Right hindlimb (tissue), 1 donor: ENCODE results near the gene MORN5.
A peak's percentile ranks its signal among the peaks of the same experiment; 100 is the strongest.
"Not testable (repeated sequence)": the region's sequence is repeated elsewhere in the genome, so short reads cannot be mapped to it uniquely, and the experiment has no call there.

ENCODE experiments used
- DNase-seq: peaks from one replicate; pipeline ENCODE4 v3.0.0-alpha.2; 2018

Gene MORN5

DNA sequence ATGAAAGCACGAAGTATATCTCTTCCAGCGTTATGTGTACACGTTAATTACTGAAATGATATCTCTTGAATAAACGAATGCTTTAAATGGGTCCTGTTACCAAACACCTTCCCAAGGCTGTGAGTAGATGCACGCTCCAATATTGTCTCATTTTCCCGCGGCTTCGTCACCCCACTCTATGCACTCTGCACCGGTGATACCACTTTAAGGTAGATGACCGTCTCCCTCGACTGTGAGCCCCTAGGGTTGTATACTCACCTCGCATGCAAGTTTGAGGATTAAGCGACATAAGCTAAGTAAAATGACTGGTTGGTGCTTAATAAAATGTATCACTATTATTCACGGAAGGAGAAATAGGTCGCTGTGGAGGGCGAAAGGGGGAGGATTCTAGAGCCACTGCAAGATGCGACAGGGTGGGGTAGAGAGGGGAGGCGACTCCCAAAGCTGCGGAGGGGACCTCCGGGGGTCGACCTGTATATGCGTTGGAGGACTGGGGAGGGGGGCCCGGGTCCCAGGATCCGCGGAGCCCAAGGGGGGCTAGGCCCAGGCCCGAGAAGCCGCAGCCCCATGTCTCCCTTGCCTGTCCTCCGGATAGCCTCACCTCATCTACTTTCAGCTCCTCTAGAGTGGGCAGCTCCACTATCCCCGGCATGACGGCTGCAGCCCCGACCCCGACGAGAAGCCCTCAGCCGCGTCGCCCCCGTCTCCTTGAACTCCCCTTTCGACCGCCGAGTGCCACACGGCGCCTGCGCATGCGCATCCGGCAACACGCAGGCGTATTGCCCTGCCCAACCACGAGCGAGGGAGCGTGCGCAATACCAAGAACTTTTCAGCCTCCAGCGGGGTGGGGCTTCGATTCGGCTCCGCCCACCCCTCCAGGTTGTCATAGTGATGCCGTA lies at the start of gene MORN5, which contains the start of gene NDUFA8:
MORN5 (plus strand) TSS at position 883 of the 899 bp plus-strand sequence. CDS start 65 bp downstream, outside the sequence.
NDUFA8 (minus strand) TSS at position 754 of the 899 bp plus-strand sequence; CDS start at position 652, 102 bp downstream.
- peak; percentile 98 for DNase-seq

DNA sequence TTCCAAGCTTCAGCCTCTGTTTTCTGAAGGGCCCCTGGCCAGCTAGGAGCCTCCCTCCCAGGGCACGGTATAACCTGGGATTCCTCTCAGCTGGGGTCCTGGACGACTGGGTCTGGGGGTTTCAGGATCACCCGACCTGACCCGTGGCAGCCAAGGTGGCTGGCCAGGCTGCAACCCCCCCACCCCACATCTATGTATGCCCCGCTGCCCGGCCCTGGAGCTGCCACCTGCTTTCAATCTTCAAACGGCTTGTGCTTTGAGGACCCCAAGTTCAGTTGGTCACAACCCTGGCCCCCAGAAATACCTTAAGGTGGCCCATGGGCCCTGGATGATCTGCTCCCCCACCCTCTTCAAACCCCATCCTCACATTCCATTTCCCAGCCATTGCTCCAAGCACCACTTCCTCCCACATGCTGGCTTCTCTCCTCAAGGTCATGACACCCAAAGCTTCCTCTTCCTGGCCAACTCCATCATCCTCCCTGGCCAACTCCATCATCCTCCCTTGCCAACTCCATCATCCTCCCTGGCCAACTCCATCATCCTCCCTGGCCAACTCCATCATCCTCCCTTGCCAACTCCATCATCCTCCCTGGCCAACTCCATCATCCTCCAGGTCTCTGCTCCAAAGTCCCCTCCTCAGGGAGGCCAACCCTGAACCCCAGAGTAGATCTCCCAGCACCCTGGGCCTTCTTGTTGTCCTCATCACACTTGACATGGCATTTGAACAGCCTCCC lies 49.4 kb upstream of the MORN5 start:
- DNase-seq, result no peak

DNA sequence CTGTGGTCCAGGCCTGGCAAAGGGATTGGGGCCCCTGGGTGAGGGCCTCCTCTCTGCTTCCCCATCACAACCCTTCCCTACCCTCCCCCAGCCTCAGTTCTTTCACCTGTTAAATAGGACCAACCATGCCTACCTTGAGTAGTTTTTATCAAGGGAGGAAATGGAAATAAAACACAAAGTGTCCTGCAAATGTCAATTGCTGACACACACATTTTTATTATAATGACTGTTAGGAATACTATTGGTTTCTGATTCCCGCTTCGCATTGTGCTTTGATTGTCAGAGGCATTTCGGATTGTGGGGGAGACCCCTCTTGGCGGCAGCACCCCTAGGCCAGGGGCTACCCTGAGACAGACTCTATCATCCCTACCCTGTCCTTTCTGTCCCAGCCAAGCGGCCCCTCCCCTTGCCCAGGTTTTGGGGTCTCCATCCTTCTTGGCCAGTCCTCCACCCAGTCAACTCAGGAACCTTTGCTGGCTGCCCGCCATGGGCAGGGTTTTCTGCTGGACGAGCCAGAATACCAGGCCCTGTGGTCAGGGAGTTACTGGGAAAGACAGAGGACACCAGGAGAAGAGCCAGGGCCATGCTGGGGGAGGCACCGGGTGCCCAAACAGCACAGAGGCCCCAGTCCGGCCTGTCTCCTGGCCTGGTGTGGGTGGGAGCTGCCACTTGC lies 48.2 kb upstream of the MORN5 start:
- no peak for DNase-seq

DNA sequence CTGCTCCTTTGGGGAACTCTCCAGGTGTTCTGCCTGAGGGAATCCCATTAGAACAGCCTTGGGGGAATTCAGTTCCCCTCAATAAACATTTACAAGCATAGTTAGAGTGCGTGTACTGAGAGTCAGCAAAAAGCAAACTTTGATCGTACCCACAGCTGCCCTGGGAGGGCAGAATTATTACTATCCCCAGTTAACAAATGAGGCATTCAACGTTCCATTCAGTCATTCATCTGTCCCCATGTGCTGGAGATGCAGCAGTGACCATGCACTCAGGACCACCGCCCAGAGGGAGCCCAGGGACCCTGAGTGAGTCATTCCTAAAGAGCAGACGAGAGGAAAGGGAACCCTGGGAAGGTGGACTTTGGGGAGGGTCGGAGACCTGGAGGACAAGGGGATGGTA lies 47.5 kb upstream of the MORN5 start:
- DNase-seq, result no peak

DNA sequence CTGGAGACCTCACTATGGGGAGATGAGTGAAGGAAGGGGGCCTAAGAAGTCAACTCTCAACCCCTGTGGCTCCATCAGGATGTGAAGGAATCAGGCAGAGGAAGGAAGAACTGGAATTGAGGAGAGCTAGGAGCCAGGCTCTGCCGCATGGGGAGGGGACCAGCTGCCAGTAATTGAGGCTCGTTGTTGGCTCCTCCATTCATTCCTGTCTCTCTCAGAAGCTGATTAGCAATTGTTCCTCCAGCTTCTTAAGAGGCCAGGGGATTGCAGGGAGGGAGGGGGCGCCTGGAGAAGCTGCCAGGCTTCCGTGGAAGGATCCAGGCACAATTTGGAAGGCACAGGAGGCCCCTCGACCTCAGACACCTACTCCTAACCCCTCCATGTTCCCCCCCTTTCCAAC lies 46.1 kb upstream of the MORN5 start:
- no peak for DNase-seq

DNA sequence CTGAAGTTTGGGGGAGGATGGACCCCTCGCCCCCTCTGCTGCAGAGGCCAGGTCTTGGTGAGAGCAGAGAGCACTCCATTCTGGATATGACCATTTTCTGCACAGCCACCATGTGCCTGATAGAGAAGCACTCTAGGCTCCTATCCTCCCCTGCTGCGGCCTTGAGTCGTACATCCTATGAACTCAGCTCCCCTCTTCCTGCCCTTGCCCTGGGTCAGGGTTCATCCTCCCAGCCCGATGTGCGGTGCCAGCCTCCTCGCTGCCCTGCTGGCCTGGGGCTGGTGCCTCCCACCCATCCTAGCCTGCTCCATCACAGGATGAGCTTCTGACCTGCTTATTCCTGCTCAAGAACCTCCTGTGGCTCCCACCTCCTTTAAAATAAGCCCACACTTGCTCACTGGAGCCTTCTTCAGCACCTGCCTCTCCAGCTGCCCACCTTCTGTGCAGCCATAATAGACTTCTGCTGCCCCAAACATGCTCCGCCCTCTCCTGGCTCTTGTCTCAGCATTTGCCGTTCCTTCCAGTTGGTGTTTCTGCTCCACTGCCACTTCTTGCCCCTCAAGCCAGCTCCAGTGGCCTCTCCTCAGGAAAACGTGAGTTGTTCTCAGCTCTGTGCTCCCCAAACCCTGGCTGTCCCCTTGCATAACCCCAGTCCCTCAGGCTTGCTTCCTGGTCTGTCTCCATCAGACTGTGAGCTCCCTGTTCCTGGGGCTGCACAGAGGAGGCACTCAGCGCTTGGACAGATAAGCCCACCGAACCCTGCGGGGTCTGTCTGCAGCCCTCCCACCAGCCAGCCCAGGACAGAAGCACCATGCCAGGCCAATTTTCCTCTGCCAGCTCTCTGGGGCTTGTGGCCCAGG lies 44.3 kb upstream of the MORN5 start:
- no peak for DNase-seq

DNA sequence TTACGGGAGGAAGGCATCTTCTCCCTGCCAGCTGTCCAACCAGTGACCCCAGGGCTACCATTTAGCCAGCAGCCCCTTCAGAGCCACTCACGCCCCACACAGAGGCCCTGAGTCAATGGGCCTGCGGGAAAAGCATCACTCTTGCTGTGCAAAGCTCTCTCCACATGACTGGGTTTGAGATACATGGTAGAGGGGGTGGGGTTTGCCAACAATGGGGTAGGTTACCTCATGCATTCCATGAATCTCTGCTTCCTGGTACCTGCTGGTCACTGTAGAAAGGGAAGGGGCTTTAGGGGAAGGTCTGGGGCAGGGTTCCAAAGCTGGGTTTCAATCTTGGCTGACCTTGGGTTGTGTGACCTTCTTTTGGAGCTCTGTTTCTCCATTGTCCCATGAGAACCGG lies 43.7 kb upstream of the MORN5 start:
- DNase-seq, result no peak

DNA sequence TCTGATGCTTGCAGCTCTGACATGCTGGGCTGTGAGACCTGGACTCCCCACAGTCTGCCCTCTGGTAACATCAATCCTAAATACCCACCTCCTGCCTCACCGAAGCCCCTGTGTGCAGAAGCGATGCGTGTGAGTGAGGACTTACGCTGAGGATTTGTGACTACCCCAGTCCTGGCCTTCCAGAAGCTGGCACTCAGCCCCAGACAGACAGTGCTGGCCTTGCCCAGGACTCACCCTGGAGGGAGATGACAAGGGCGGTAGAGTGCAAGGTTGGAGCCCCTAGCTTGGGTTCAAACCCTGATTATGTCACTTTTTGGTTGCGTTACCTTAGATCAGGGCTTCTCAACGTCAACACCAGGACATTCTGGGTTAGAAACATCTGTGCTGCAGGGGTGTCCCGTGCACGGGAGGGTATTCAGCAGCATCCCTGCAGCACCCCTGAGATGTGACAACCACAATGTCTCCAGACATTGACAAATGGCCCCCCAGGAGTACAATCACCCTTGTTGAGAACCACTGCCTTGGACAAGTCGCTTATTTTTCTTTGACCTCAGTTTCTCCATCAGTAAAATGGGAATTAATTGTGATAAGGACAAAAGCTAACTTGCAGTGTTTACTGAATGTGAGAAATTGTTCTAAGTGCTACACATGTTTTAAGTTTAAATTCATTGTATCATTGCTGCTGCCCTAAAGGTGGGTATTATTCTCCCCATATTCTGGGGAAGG lies 43.1 kb upstream of the MORN5 start:
- DNase-seq, result no peak

DNA sequence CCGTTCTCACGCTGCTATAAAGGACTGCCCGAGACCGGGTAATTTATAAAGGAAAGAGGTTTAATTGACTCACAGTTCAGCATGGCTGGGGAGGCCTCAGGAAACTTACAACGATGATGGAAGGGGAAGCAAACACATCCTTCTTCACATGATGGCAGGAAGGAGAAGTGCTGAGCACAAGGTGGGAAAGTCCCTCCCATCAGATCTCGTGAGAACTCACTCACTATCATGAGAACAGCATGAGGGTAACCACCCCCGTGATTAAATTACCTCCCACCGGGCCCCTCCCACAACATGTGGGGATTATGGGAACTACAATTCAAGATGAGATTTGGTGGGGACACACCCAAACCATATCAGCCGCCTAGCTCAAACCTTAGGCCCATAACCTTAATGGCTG lies 42.5 kb upstream of the MORN5 start:
- not testable (repeated sequence) for DNase-seq

DNA sequence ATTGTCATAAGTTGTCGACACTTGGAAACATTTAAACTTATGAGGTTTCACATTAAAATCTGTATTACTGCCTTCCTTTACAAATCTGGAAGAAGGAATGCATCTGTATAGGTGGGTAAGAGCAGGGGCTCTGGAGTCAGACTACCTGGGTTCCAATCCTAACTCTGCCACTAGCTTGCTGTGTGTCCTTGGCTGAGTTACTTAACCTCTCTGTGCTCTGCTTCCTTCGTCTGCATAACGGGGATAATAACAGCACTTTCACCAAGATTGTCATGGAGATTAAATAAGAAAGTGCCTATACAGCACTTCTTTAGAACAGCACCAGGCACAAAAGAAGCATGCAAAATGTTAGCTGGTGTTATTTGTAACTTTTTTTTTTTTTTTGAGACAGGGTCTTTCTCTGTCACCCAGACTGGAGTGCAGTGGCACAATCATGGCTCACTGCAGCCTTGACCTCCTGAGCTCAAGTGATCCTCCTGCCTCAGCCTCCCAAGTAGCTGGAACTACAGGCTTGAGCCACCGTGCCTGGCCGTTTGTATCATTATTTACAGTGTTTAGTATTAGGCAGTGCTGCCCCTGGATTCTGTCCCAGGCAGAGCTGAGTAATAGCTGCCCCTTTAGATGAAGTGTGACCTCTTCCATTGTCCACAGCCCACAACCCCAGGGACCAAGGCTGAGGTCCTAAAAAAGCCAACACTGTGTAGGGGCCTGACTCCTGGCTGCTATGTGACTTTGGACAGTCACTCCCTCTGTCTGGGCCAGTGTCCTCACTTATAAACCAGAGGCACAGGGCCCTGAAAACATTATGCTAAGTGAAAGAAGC lies 41.2 kb upstream of the MORN5 start:
- DNase-seq, result no peak

DNA sequence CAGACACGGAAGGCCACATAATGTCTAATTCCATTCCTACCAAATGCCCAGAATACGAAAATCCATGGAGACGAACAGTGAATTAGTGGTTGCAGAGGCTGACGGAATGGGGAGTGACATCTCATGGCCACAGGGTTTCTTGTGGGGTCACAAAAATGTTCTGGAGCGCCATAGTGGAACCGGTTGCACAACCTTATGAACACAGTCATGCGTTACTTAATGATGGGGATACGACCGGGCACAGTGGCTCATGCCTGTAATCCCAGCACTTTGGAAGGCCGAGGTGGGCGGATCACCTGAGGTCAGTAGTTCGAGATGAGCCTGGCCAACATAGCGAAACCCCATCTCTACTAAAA lies 40.6 kb upstream of the MORN5 start:
- no peak for DNase-seq

DNA sequence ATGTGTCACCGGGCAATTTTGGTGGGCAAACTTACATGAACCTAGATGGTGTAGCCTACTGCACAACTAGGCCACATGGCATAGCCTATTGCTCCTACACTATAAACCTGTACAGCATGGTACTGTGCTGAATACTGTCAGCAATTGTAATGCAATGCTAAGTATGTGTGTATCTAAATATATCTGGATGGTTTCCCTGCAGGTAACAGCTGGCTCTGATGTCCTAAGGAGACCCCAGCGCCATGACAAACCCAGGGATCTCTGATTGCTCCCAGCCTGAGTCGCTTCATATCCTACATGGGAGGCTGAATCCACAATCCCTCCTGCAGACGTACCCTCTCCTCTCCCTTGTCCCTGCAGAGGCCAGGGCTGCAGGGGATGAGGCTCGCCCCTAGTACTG lies 40.0 kb upstream of the MORN5 start:
- DNase-seq, result no peak

DNA sequence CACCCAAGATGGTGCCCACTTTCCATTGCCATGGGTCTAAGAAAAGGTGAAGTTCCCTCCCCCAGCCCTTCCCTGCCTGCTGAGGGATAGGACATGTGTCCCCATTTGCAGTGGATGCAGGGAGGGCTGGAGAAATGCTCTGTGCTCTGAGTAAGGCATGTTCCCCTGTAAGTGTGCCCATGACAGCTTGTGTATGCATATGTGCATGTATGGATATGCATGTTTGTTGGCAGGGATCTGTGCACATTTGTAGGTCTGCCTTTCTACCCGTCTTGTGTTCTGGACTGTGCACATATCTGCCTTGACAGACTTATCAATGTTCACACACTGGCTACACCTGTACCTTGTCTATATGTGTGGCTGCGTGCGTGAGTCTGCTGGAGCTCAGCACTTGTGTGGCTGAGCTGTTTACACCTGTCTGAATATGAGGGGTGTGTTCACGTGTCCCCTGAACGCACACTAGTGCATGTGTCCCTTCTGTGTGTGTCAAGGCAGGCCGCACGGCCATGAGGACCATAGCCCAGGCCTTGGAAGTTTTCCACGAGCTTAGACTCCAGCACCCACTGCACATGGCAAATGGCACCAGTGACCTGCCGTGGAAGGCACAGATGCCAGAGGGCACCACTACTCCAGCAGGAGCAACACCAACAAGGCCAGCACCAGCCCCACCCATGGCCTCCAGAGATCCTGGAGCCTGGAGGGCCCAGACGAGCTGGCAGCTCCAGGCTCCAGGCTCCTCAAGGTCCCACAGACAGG lies 39.2 kb upstream of the MORN5 start:
- no peak for DNase-seq

DNA sequence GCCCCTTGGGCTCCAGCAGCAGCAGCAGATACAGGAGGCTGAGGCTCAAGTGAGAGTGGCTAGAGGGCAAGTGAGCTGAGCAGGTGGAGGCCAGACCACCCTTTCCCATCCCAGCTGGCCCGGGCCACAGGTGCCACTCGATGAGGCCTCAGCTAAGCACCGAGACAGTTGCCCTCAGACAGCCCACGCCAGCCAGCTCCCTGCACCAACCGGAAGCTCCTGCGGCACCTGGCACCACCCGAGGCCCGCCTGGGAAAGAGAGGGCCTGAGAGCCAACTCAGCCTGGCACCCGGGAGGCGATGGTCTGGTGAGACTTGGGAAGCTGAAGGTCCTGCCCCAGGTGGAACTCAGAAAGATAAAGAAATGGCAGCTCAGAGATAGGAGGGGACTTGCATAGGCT lies 38.3 kb upstream of the MORN5 start:
- no peak for DNase-seq

DNA sequence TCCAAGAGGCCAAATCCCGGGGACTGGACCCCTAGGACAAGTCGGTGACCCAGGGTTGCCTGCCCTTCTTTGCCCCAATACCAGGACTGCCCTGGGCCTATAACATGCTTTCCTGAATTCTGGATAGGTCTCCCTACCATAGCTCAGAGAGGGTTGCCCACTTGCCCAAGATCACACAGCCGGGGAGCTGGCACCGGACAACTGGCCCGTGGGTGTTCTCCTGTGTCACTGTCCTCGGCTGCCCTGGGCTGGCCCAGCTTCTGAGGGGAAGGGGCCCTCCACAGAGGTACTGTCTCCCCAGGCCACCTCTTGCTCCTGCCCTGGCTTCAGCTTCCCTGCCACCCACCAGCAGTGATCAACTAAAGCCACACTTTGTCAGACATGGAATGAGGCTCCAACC lies 37.8 kb upstream of the MORN5 start:
- no peak for DNase-seq

DNA sequence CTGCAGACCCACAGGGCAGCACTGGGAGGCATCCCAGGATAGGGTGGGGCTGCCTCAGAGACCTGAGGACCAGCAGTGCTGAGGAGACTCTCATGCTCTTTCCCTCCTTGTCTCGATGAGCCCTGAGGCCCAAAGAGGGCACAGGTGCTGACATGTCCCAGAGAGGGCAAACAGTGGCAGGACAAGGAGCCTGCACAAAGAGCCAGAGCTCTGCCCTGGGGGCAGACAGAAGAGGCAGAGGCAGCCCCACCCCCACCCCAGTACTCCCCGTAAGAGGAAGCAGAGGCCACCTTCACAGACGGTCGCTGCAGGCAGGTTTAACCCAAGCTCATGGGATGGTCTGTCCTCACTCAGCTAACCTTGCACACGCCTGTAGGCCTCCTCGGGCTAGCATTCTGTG lies 37.2 kb upstream of the MORN5 start:
- no peak for DNase-seq

DNA sequence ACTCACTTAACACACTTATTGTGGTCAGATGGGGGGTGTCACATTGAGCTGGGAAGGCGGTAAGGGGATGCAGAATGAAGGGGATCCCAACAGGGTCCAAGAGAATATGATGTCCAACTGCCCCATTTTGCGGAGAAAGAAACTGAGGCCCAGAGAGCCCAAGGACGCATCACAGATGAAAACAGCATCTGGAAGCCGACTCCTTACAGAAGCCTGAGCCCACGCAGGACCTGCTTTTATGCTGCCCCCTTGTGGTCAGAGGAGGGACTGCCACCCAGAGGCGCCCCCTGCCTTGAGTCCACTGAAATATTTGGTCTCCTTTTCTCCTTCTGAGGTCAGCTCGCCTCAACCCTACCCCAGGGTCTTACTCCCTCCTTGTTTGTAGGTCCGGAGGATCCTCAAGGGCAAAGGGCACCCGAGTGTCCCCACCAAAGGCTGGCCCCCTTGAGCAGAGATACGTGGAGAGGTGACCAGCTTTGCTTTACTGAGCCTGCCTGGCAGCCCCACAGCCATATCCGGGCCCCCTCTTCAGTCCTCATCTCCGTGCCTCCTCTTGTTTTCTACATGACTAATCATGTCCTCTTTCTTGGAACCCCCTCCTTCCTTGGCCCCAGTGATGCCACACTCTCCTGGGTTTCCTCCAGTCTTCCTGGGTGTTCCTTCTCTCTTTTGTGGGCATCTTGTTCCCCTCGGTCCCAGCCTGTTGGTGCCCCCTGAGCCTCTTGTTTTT lies 36.6 kb upstream of the MORN5 start:
- DNase-seq, result peak; percentile 77

DNA sequence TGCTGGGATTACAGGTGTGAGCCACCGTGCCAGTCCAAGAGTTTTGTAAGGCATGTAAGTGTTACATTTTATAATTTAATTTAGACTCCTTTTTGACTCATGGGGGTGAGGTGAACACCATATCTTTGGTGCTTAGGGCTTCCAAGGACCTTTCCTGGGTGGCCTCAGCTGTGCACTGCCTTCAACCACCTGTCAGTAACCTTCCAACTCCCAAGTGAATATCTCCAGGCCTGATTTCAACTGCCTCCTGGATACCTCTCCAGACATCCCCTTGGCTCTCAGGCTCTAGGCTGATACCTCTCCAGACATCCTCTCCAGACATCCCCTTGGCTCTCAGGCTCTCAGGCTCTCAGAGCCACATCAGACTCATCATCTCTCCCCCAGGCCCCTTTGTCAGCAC lies 35.7 kb upstream of the MORN5 start:
- no peak for DNase-seq

DNA sequence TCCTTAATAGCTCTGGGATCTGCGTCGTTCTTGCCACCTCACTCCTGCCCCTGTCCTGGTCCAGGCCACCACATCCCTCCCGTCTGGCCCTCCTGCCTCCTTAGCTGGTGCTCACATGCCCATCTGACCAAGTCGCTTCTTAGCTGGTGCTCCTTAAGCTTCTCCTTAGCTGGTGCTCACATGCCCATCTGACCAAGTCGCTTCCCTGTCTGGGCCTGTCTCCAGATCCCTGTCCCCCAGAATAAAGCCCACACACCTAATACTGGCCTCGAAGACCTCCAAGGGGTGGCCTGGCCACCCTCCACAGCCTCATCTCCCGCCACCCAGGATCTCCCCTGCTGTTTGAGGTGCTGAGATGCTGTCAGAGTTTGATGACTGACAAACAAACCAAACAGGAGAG lies 35.2 kb upstream of the MORN5 start:
- no peak for DNase-seq

DNA sequence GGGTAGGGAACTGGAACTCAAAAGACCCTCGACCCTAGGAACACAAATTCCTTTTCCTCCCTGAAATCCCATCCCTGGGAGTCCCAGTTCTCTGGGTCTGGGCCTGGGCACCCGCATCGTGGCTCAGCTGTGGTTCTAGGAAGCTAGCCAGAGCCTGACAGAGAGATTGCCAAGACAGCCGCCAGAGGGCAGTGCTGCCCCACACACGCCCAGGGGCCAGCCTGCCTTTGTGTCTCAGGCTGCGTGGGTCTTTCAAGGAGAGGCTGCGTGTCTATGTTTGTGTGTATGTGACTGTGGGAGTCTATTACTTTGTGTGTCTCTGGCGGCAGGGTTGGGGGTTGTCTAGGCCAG lies 34.6 kb upstream of the MORN5 start:
- DNase-seq, result peak; percentile 86
